Esophagus muscularis mucosa (tissue), 3 donors: ENCODE measurements around the gene HOXD10.

Experiments
- POLR2AphosphoS5 ChIP-seq, 2 donors: sonication (generic); formaldehyde crosslinking; IDR thresholded peaks; one replicate each; pipeline ENCODE4 v1.6.1; 2017; ENCODE audit warnings: antibody characterized with exemption in 2 of 2
- TF ChIP-seq, protein P1 (sequence below), 3 experiments: fragments of 200-600 bp in 2 of 3; fragments of 450-650 bp in 1 of 3; sonication (generic) in 2 of 3; IDR thresholded peaks; one replicate each; pipeline ENCODE4 v1.5.1; 2017 to 2019; ENCODE audit warnings: antibody characterized with exemption in 3 of 3, mild to moderate bottlenecking in 2 of 3, moderate library complexity in 1 of 3

GRCh38 chr2:176128982-176129796, 12.6 kb downstream of the HOXD10 start, which contains the start of gene HOXD8:
- TF ChIP-seq, protein P1, sequence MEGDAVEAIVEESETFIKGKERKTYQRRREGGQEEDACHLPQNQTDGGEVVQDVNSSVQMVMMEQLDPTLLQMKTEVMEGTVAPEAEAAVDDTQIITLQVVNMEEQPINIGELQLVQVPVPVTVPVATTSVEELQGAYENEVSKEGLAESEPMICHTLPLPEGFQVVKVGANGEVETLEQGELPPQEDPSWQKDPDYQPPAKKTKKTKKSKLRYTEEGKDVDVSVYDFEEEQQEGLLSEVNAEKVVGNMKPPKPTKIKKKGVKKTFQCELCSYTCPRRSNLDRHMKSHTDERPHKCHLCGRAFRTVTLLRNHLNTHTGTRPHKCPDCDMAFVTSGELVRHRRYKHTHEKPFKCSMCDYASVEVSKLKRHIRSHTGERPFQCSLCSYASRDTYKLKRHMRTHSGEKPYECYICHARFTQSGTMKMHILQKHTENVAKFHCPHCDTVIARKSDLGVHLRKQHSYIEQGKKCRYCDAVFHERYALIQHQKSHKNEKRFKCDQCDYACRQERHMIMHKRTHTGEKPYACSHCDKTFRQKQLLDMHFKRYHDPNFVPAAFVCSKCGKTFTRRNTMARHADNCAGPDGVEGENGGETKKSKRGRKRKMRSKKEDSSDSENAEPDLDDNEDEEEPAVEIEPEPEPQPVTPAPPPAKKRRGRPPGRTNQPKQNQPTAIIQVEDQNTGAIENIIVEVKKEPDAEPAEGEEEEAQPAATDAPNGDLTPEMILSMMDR (IDR thresholded peaks at IDR 0.05), result no peak
- TF ChIP-seq POLR2AphosphoS5 (IDR thresholded peaks at IDR 0.05), result peak; percentile 42 to 52
